Measurements from ENCODE around the gene PLCL1.

PLCL1 gene

DNA sequence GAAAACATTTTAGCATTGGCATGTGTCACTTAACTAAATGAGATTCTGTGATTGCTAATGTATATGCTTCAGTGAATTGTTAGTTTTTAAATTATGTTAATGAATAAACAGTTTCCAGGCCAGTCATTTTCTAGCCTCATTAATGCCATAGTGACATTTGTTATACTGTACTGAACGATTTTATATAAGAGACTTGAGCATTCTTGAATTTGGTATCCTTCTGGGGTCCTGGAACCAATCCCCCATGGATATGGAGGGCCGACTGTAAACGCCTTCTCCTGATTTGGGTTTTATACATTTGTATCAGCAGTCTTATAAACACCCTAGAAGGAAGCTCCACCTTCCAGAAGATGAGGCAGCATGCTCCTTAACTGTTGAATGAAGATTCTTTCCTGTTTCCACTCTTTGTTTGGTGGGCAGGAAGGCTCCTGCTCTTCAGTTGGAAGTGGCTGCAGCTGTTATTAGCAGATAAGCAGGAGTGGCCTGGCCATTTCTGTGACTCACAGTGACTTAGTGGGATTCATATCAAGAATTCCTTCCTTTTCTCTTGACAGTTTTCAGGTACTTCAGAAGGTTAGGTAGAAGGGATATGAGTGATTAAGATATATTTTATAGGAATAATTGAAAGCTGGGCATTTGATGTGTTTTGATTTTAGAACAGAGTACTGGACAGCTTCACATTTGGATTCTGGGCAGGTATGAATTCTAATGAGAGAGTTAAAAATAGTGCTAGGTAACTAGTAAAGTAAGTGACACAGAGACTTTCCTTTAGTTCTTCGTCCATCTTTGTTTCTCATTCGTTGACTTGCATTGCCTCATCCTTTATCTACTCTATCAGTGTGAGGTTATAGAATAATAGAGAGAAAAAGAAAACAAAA, 124.9 kb downstream of the PLCL1 start:
- in situ Hi-C loops (cut with MboI; ENCODE audit: low sequenced_read_pairs, unreplicated experiment) = no loop called here
- no peak for DNase-seq (ENCODE audit: low spot score)
- TF ChIP-seq, protein P1, sequence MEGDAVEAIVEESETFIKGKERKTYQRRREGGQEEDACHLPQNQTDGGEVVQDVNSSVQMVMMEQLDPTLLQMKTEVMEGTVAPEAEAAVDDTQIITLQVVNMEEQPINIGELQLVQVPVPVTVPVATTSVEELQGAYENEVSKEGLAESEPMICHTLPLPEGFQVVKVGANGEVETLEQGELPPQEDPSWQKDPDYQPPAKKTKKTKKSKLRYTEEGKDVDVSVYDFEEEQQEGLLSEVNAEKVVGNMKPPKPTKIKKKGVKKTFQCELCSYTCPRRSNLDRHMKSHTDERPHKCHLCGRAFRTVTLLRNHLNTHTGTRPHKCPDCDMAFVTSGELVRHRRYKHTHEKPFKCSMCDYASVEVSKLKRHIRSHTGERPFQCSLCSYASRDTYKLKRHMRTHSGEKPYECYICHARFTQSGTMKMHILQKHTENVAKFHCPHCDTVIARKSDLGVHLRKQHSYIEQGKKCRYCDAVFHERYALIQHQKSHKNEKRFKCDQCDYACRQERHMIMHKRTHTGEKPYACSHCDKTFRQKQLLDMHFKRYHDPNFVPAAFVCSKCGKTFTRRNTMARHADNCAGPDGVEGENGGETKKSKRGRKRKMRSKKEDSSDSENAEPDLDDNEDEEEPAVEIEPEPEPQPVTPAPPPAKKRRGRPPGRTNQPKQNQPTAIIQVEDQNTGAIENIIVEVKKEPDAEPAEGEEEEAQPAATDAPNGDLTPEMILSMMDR (IDR thresholded peaks at IDR 0.05; ENCODE audit: borderline replicate concordance, control extremely low read depth, extremely low read depth, insufficient read depth, missing control alignments) = no peak

DNA sequence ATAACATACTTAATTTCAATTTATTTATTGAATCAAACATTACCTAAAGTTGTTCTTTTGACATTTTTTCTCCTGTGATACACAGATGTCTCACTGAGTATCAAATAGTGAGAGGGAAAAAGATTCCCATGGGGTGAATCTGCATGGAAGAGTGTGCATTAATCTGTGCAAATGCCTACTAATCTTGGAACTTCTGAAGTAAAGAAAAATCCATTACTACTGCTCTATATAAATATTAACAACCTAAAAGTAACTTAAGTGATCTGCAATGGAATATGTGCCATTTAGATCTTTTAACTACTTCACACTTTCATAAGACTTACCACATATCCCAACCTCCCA, 125.5 kb downstream of the PLCL1 start:
- in situ Hi-C loops (cut with MboI; ENCODE audit: low sequenced_read_pairs, unreplicated experiment) = no loop called here

GRCh38 chr2:197930570-197931278, 126.3 kb downstream of the PLCL1 start:
- TF ChIP-seq, protein P1 (IDR thresholded peaks at IDR 0.05; ENCODE audit: borderline replicate concordance, control extremely low read depth, extremely low read depth, insufficient read depth, missing control alignments) = no peak
- no peak for DNase-seq (ENCODE audit: low spot score)
- in situ Hi-C loops (cut with MboI; ENCODE audit: low sequenced_read_pairs, unreplicated experiment) = no loop called here

More for the DNA sequence above, 125.5 kb downstream of the PLCL1 start:
- no peak for DNase-seq (ENCODE audit: low spot score)
- TF ChIP-seq, protein P1 (IDR thresholded peaks at IDR 0.05; ENCODE audit: borderline replicate concordance, control extremely low read depth, extremely low read depth, insufficient read depth, missing control alignments) = no peak

GRCh38 chr2:197931661-197932312, 127.4 kb downstream of the PLCL1 start:
- TF ChIP-seq, protein P1 (IDR thresholded peaks at IDR 0.05; ENCODE audit: borderline replicate concordance, control extremely low read depth, extremely low read depth, insufficient read depth, missing control alignments) = no peak
- in situ Hi-C loops (cut with MboI; ENCODE audit: low sequenced_read_pairs, unreplicated experiment) = no loop called here
- DNase-seq (ENCODE audit: low spot score) = peak; percentile 21

DNA sequence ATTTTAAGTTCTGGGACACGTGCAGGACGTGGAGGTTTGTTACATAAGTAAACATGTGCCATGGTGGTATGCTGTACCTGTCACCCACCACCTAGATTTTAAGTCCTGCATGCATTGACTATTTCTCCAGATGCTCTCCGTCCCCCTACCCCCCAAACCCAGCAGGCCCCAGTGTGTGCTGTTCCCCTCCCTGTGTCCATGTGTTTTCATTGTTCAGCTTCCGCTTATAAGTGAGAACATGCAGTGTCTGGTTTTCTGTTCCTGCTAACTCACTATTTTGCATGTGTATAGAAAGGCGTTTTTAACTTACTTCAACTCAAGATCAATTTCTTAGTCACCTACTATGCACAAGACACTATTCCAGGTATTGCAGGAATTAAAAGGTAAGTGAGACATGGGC, 128.0 kb downstream of the PLCL1 start:
- no peak for DNase-seq (ENCODE audit: low spot score)
- in situ Hi-C loops (cut with MboI; ENCODE audit: low sequenced_read_pairs, unreplicated experiment) = no loop called here
- TF ChIP-seq, protein P1 (IDR thresholded peaks at IDR 0.05; ENCODE audit: borderline replicate concordance, control extremely low read depth, extremely low read depth, insufficient read depth, missing control alignments) = no peak

DNA sequence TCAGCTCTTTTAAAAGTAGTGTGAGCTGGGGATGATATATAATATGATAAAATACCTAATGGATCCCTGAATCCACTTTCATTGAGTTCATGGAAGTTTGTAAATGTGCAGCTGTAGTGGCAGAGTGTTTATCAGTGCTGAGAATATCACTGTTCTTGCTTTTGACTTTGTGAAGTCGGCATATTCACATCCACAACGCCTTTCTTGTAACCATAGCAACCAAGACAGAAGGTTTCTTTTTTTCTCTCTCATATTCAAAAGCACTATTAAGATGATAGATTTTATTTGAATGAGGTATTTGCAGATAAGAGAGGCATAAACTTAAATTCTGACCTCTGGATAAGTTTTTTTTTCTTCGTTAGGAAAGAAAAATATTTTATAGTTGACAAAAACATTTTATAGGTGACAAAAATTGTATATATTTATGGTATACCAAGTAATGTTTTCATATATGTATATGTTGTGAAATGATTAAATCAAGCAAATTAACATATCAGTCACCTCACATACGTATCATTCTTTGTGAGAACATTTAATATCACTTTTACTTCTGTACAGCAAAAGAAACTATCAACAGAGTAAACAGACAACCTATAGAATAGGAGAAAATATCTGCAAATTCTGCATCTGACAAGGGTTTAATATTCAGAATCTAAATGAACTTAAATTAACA, 130.0 kb downstream of the PLCL1 start:
- DNase-seq (ENCODE audit: low spot score) = no peak
- in situ Hi-C loops (cut with MboI; ENCODE audit: low sequenced_read_pairs, unreplicated experiment) = no loop called here
- TF ChIP-seq, protein P1 (IDR thresholded peaks at IDR 0.05; ENCODE audit: borderline replicate concordance, control extremely low read depth, extremely low read depth, insufficient read depth, missing control alignments) = no peak

Measured in GM13976 (cell line).